Caco-2 (cell line): ENCODE results near the gene SLC2A13. TPM values are rescaled to one million over a fixed set of nuclear protein-coding genes. Genes with fewer than 3 reads are reported as not detected.

Source experiments
- BruUV-seq: library from RNA; stranded (reverse); fragments of 400-500 nt; replicated peaks from 2 replicates; lab custom pipeline; 2021; lab: Mats Ljungman, UMichigan
- CTCF ChIA-PET: fragments of 300-600 bp; sonication (Branson Sonifier 250); formaldehyde crosslinking; loops from one replicate; lab custom pipeline; 2022; ENCODE audit warnings: antibody characterized with exemption; lab: Charles Lee
- POLR2A ChIA-PET: fragments of 300-600 bp; sonication (Branson Sonifier 250); formaldehyde crosslinking; loops from one replicate; lab custom pipeline; 2022; ENCODE audit warnings: antibody characterized with exemption; lab: Charles Lee
- DNase-seq, 2 experiments: peaks; one replicate each; pipeline versions ENCODE4 v3.0.0 to v3.0.0-alpha.2; 2020 to 2022
- H3K27me3 ChIP-seq: replicated peaks from 2 replicates; pipeline ENCODE4 v1.6.0; 2011; ENCODE audit warnings: low read length; ENCODE audit not compliant: control insufficient read depth, insufficient read depth
- H3K36me3 ChIP-seq: 2 replicates; pipeline ENCODE4 v1.5.1; 2011; ENCODE audit warnings: low read length; ENCODE audit not compliant: control insufficient read depth, insufficient read depth
- H3K4me1 ChIP-seq: fragments of 250-450 bp; sonication (Bioruptor Pico); 2 replicates; pipeline ENCODE4 v1.5.1; 2020; ENCODE audit warnings: mild to moderate bottlenecking
- H3K4me3 ChIP-seq: 2 replicates; pipeline ENCODE4 v1.5.1; 2011; ENCODE audit warnings: low read depth, mild to moderate bottlenecking, control low read depth, low read length
- H3K9me3 ChIP-seq: fragments of 250-450 bp; sonication (Bioruptor Pico); 2 replicates; pipeline ENCODE4 v1.5.1; 2020; ENCODE audit warnings: mild to moderate bottlenecking, moderate library complexity
- H3K27ac Mint-ChIP-seq: one replicate; pipeline ENCODE4 v1.8.0; 2022; ENCODE audit warnings: mixed read lengths; ENCODE audit not compliant: unreplicated experiment
- H3K27me3 Mint-ChIP-seq: one replicate; pipeline ENCODE4 v1.8.0; 2022; ENCODE audit warnings: mixed read lengths; ENCODE audit not compliant: insufficient read depth, unreplicated experiment
- H3K36me3 Mint-ChIP-seq: one replicate; pipeline ENCODE4 v1.8.0; 2022; ENCODE audit warnings: mild to moderate bottlenecking, mixed read lengths; ENCODE audit not compliant: insufficient read depth, unreplicated experiment
- H3K4me1 Mint-ChIP-seq: one replicate; pipeline ENCODE4 v1.8.0; 2022; ENCODE audit warnings: low read depth, mixed read lengths; ENCODE audit not compliant: unreplicated experiment
- H3K4me3 Mint-ChIP-seq: one replicate; pipeline ENCODE4 v1.8.0; 2022; ENCODE audit warnings: mild to moderate bottlenecking, moderate library complexity, mixed read lengths; ENCODE audit not compliant: unreplicated experiment
- H3K9me3 Mint-ChIP-seq: one replicate; pipeline ENCODE4 v1.8.0; 2022; ENCODE audit warnings: mixed read lengths; ENCODE audit not compliant: unreplicated experiment
- CTCF ChIP-seq, 2 experiments: fragments of 200-600 bp in 1 of 2; IDR thresholded peaks; 1 replicate in 1 of 2; 2 replicates in 1 of 2; pipeline versions ENCODE4 v1.5.1 to v1.8.0; 2011 to 2022; ENCODE audit warnings: antibody characterized with exemption in 1 of 2, control low read depth in 1 of 2, inconsistent platforms in 1 of 2, low read depth in 1 of 2, low read length in 1 of 2, mild to moderate bottlenecking in 1 of 2, moderate library complexity in 1 of 2; ENCODE audit not compliant: insufficient read depth in 1 of 2, severe bottlenecking in 1 of 2, unreplicated experiment in 1 of 2
- intact Hi-C: fragments of 100-400 bp; cut with micrococcal nuclease; formaldehyde crosslinking; loops from one replicate; pipeline ENCODE4 v1.10.0; 2022; ENCODE audit not compliant: unreplicated experiment
- total RNA-seq: library from RNA; stranded (reverse); gene quantifications from 2 replicates; pipeline ENCODE4 v1.2.3, GENCODE V29; 2022

Gene SLC2A13
- total RNA-seq, 1 experiment from 2014 or later = 3.0 TPM

GRCh38 chr12:40110586-40110985 lies 4.7 kb upstream of the SLC2A13 start:
- Histone ChIP-seq H3K4me3 (no peak overlapping the region), H3K9me3 (no peaks in the 10 kb centered on the region), H3K36me3 (no peaks in the 10 kb centered on the region), H3K27me3 (no peaks in the 10 kb centered on the region; the same call in 1 of the 2 replicates), H3K4me1 (no peaks in the 10 kb centered on the region)
- Mint-ChIP-seq H3K4me1 (no peaks in the 10 kb centered on the region), H3K4me3 (no peak overlapping the region), H3K27me3 (peaks cover 3% of the 10 kb centered on the region), H3K9me3 (no peaks in the 10 kb centered on the region), H3K36me3 (peaks cover 8% of the 10 kb centered on the region), H3K27ac (no peak overlapping the region)
- POLR2A ChIA-PET = no interaction called here
- CTCF ChIA-PET = no interaction called here
- DNase-seq = no peak
- TF ChIP-seq CTCF (IDR thresholded peaks at IDR 0.05; ENCODE audit: insufficient read depth in 1 of 2, low read depth in 1 of 2, low read length in 1 of 2, severe bottlenecking in 1 of 2, unreplicated experiment in 1 of 2) = no peak
- intact Hi-C loops = no loop called here
- no TSS peak for BruUV-seq

DNA sequence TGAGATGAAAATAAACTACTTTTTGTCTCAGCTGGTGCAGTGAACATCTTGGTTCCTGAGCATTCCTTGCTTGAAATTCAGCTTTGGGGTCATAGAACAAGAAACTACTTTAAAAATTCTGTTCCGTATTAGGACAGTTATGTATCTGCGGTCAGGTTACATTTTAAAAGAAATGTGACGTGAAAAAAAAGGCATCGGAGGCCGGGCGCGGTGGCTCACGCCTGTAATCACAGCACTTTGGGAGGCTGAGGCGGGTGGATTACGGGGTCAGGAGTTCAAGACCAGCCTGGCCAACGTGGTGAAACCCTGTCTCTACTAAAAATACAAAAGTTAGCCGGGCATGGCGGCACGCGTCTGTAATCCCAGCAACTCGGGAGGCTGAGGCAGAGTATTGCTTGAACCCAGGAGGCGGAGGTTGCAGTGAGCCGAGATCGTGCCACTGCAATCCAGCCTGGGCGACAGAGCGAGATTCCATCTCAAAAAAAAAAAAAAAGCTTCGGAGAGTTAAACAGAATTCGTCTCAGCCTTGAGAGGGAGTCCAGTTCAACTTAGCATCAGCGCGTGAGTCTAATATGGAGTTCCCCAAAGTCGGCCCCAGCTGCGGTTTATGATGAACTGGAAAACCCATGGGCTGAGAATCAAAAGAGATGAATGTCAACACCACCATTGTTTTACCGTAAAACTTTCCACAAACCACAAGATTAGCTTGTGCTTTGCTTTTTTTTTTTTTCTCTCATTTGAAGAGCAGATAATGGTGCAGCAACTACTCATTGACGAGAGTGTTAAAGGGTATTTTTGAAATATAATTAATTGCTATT lies 2.1 kb upstream of the SLC2A13 start:
- Mint-ChIP-seq H3K27ac (no peak overlapping the region), H3K36me3 (peaks cover 8% of the 10 kb centered on the region), H3K4me3 (peak overlapping the region; percentile 41), H3K9me3 (no peaks in the 10 kb centered on the region), H3K27me3 (peaks cover 3% of the 10 kb centered on the region), H3K4me1 (peaks cover 7% of the 10 kb centered on the region)
- Histone ChIP-seq H3K27me3 (no peaks in the 10 kb centered on the region; the same call in 1 of the 2 replicates), H3K4me1 (peaks cover 5% of the 10 kb centered on the region; the same call in 1 of the 2 replicates), H3K36me3 (no peaks in the 10 kb centered on the region), H3K9me3 (no peaks in the 10 kb centered on the region), H3K4me3 (no peak overlapping the region)
- CTCF ChIA-PET = interaction anchor here (0.6 to 1.1 kb wide), 2 partner anchors 97 to 119 kb away, joined by 4 to 7 read pairs; no protein-coding TSS in a partner anchor
- POLR2A ChIA-PET = no interaction called here
- intact Hi-C loops = loop anchor here (1.0 to 5.0 kb wide), 6 partner anchors 56 to 521 kb away; no protein-coding TSS in a partner anchor
- BruUV-seq = no TSS peak
- peak in 1 of 2 experiments; percentile 9 for DNase-seq
- no peak for TF ChIP-seq CTCF (IDR thresholded peaks at IDR 0.05; ENCODE audit: insufficient read depth in 1 of 2, low read depth in 1 of 2, low read length in 1 of 2, severe bottlenecking in 1 of 2, unreplicated experiment in 1 of 2)

GRCh38 chr12:40107098-40107802 lies 1.4 kb upstream of the SLC2A13 start:
- Mint-ChIP-seq H3K36me3 (peaks cover 8% of the 10 kb centered on the region), H3K4me3 (peak overlapping the region; percentile 41), H3K27ac (no peak overlapping the region), H3K9me3 (no peaks in the 10 kb centered on the region), H3K4me1 (peaks cover 7% of the 10 kb centered on the region), H3K27me3 (peaks cover 3% of the 10 kb centered on the region)
- intact Hi-C loops = loop anchor here (1.0 to 5.0 kb wide), 6 partner anchors 55 to 520 kb away; no protein-coding TSS in a partner anchor
- Histone ChIP-seq H3K36me3 (no peaks in the 10 kb centered on the region), H3K4me3 (no peak overlapping the region), H3K27me3 (no peaks in the 10 kb centered on the region; the same call in 1 of the 2 replicates), H3K4me1 (peaks cover 5% of the 10 kb centered on the region; the same call in 1 of the 2 replicates), H3K9me3 (no peaks in the 10 kb centered on the region)
- BruUV-seq = no TSS peak
- peak; percentile 94 to 96 for TF ChIP-seq CTCF (IDR thresholded peaks at IDR 0.05; ENCODE audit: insufficient read depth in 1 of 2, low read depth in 1 of 2, low read length in 1 of 2, severe bottlenecking in 1 of 2, unreplicated experiment in 1 of 2)
- ChIA-PET POLR2A (no interaction called here), CTCF (interaction anchor here (2.8 kb wide), 1 partner anchor 96 kb away, joined by 14 read pairs; no protein-coding TSS in a partner anchor)
- DNase-seq = peak; percentile 79 to 88
